DMS153 (cell line): Measurements from ENCODE around the gene PRAMEF15.
"Not testable (repeated sequence)": the region's sequence is repeated elsewhere in the genome, so short reads cannot be mapped to it uniquely, and the experiment has no call there.

Experiments used
- DNase-seq: peaks from one replicate; lab custom pipeline; 2025; lab: John Stamatoyannopoulos, UW

The PRAMEF15 gene

DNA sequence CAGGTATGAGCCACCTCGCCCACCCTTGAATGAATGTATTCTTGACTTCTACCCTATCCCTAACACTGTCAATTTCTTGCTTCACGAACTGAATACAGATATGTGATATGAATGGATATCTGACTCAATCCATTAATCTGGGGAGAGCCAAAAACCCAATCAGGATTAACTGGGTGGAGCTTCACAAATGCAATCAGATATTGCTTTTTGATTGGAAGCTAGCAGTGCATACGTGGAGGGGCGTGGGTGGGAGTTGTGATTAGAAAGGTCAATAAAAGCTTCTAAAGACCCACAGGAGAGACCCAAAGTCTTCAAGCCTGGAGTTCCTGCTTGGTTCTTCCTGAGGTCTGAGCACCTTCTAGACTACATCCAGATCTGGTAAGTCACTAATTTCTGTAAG lies at the start of gene PRAMEF15:
Gene PRAMEF15, plus strand, starts transcription at position 301 of the 400 bp plus-strand sequence. CDS start 2,827 bp downstream, outside the sequence.
- DNase-seq, result not testable (repeated sequence)

DNA sequence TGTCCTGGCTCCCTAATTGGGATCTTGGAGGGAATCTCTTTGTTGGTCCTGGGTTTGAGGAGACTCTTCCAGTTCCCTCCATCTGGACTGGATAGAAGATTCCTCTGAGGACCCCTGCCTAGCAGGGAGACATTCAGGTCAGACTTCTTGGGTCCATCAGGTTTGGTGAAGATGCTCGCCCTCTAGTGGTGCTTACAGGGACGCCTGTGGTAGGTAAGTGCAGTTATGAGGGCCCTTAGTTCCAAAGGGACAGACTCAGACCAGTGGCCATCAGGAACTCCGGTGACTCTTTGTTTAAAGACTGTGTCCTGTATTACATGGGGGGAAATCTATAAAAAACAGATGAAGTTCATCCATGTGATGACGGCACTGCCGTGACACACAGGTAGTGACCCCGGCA lies 38.4 kb upstream of the PRAMEF15 start:
- not testable (repeated sequence) for DNase-seq

DNA sequence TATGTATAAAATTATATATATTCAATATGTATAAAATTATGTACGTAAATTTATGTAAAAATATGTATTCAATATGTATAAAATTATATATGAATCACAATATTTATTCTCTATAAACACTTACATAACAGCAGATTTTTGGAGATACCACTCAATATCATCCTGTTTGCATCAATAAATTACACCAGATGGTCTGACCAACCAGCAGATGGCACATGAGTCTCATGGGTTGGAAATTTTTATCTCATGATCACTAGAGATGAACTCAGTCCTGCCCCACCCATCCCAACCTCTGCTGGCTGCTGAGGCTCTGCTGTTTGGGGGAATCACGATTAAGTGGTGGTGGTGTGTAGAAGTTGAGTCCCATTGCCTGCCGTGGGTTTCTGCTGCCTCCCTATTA lies 35.8 kb upstream of the PRAMEF15 start:
- DNase-seq, result not testable (repeated sequence)

DNA sequence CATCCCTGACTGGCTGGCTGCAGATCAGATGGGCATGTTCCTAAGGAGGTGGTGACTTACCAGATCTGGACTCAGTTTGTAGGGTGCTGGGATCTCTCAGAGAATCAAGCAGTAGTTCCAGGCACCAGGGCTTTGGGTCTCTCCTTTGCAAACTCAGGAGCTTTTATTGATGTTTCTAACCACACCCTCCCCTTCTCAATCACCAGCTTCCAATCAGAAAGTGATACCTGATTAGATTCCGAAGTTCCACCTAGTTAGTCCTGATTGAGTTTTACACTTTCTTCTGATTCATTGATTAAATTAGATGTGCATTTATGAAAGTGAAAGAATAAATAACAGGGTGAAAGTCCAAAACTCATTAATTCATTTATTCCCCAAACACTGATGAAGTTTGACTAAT lies 30.3 kb upstream of the PRAMEF15 start, which contains the start of gene PRAMEF8:
Gene PRAMEF8, minus strand, starts transcription at position 101 of the 400 bp plus-strand sequence. CDS start 1,046 bp downstream, outside the sequence.
- DNase-seq, result not testable (repeated sequence)

DNA sequence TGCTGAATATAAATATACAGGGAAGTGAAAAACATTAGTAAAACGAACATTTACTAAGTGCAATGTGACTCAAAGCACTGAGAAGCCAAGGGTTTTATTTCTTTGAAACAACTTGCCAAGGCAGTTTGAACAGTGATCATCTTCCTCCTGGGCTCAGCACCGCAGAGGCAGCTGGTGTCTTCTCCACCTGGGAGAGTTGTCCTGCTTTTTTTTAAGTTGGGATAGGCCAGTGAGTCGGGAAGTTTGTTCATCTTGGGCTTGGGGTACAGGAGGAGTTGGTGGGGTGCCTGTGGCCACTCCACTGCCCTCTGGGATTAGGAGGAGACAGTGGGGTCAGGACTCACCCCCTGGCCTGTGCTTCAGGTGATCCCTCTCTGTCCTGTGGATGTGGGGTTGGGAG lies 26.4 kb upstream of the PRAMEF15 start:
- DNase-seq, result not testable (repeated sequence)

DNA sequence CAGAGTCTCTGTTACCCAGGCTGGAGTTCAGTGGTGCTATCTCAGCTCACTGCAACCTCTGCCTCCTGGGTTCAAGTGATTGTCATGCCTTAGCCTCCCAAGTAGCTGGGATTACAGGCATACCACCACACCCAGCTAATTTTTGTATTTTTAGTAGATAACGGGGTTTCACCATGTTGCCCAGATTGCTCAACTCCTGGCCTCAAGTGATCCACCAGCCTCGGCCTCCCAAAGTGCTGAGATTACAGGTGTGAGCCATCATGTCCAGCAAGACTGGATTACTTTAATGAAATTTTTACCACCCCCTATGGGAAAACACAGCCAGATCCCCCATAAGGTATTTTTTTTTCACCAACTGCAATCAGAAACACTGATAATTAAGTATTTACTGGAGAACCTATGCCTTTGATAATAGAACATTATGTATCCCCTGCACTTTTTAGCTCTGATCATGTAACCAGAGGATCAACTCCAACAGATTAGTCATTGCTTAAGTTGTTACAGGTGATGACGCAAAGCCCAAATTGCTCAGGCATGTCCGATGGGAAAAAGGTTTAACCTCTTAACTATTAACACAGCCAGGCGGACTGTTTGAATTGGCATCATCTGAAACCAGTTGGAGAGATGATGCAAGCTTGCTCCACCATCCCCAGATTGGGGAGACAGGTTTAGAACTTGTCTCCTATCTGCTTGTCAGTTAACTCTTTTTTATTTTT lies 18.0 kb upstream of the PRAMEF15 start:
- not testable (repeated sequence) for DNase-seq

DNA sequence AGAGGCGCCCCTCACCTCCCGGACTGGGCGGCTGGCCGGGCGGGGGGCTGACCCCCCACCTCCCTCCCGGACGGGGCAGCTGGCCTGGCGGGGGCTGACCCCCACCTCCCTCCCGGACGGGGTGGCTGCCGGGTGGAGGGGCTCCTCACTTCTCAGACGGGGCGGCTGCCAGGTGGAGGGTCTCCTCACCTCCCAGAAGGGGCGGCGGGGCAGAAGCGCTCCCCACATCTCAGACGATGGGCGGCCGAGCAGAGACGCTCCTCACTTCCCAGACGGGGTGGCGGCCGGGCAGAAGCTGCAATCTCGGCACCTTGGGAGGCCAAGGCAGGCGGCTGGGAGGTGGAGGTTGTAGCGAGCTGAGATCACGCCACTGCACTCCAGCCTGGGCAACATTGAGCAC lies 16.7 kb upstream of the PRAMEF15 start:
- DNase-seq, result not testable (repeated sequence)

DNA sequence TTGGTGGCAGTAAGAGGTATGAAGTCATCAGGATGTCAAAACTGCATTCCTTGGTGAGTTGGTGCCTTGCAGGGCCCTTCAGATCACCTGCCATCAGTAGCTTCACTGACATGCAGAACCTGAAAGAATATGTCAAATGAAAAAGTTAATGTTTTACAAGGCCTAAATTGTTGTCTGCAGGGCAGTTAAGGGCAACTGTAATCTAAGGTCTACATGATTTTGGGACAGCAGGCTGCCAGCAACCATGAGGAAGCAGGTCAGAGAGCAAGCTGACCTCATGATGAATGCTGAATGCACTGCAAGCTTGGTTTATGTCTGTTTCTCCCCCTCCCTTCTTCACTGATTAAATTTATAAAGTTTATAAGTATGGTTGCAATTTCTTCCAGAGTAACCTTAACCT lies 13.2 kb upstream of the PRAMEF15 start:
- DNase-seq, result not testable (repeated sequence)

DNA sequence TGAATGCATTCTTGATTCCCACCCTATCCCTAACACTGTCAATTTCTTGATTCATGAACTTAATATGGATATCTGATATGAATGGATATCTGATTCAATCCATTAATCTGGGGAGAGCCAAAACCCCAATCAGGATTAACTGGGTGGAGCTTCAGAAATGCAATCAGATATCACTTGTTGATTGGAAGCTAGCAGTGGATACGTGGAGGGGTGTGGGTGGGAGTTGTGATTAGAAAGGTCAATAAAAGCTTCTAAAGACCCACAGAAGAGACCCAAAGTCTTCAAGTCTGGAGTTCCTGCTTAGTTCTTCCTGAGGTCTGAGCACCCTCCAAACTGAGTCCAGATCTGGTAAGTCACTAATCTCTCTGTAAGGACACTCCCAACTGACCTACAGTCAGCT lies 12.1 kb upstream of the PRAMEF15 start, which contains the start of gene PRAMEF33:
Gene PRAMEF33, plus strand, starts transcription at position 301 of the 400 bp plus-strand sequence. CDS start 2,416 bp downstream, outside the sequence.
- DNase-seq, result not testable (repeated sequence)

DNA sequence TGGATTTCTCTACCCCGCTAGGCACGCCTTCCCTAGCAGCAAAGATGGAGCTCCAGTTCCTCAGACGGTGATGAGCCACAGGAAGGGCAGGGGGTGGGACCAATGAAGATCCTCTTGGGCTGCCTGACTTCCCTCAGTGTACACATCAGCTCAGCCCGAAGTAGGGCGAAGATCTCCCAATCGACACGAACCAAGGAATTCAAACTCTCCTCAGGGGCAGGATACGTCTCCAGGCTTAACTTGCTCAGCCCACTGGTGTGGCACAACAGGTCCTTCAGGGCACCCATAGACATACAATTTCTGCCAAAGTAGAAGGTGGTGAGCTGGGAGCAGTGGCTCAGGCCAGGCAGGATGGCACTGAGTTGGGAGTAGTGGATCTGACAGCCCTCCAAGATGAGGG lies 27.1 kb downstream of the PRAMEF15 start:
- not testable (repeated sequence) for DNase-seq

DNA sequence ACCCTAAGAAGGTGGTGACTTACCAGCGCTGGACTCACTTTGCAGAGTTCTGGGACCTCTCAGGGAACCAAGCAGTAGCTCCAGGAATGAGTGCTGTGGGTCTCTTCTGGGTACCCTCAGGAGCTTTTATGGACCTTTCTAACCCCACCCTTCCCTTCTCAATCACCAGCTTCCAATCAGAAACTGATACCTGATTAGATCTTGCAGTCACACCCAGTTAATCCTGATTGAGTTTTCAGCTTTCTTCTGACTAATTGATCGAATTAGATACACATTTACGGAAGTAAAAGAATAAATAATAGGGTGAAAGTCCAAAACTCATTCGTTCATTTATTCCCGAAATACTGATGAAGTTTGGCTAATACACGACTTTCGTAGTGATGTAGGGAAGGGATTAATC lies 31.7 kb downstream of the PRAMEF15 start, which contains the start of gene PRAMEF14:
Gene PRAMEF14, minus strand, starts transcription at position 101 of the 400 bp plus-strand sequence. CDS start 1,820 bp downstream, outside the sequence.
- not testable (repeated sequence) for DNase-seq

DNA sequence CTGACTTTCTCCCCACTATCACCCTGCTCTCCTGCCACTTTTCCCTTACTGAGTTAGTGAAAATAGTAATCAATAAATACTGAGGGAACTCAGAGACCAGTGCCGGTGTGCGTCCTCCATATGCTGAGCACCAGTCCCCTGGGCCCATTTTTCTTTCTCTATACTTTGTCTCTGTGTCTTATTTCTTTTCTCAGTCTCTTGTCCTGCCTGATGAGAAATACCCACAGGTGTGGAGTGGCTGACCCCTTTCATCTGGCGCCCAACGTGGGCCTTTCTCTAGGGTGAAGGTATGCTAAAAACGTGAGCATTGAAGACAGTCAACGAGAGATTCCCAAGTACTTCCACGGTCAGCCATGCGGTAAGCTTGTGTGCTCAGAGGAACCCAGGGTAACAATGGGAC lies 38.1 kb downstream of the PRAMEF15 start:
- DNase-seq, result not testable (repeated sequence)

DNA sequence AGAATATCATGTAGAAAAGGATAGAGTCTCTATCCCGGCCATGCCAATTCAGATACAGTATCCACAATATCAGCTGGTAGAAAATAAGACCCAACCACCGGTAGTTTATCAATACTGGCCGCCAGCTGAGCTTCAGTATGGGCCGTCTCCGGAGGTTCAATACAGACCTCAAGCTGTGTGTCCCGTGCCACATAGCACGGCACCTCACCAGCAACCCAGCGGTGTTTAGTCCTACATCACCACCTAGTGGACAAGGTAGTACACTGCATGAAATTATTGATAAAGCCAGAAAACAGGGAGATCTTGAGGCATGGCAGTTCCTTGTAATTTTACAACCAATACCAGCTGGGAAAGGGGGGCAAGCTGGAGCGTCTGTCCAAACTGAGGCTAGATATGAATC lies 39.1 kb downstream of the PRAMEF15 start:
- not testable (repeated sequence) for DNase-seq

DNA sequence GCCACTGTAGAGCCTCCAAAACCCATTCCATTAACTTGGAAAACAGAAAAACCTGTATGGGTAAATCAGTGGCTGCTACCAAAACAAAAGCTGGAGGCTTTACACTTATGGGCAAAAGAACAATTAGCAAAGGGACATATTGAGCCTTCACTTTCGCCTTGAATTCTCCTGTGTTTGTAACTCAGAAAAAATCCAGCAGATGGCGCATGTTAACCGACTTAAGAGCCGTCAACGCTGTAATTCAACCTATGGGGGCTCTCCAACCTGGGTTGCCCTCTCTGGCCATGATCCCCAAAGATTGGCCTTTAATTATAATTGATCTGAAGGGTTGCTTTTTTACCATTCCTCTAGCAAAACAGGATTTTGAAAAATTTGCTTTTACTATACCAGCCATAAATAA lies 41.4 kb downstream of the PRAMEF15 start:
- peak; percentile 6 for DNase-seq

DNA sequence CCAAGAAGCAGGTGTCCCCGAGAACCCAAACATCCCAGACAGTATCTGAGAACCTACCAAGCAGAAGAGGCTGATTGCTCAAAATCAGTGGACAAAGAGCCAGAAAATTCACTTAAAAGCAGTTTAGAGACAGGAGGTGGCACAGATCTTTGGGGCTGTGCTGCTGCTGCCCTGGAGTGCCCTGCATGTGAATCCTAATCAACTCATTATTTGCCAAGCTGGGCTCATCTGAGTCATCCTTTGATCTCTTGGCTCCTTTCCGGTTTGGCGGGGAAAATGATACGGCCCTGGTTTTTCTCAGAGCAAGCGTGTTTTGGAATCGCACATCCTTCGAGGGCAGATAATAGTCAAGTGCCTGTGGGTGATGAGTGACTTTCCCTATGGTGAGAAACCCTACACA lies 47.0 kb downstream of the PRAMEF15 start:
- not testable (repeated sequence) for DNase-seq

DNA sequence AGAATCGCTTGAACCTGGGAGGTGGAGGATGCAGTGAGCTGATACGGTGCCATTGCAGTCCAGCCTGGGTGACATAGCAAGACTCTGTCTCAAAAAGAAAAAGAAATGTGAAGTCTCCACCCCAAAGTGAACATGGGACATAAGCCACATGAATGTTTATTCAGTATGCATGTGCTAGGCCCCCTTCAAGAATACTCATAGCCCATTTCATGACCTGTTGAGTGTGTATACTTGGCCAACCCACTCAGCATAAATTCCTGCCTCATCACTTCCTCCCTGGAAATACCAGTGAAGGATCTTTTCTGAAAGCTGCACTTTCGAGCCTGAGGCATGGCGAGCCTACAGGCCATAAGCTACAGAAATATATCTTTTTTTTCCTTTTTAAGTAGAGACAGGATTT lies 49.5 kb downstream of the PRAMEF15 start:
- DNase-seq, result not testable (repeated sequence)

DNA sequence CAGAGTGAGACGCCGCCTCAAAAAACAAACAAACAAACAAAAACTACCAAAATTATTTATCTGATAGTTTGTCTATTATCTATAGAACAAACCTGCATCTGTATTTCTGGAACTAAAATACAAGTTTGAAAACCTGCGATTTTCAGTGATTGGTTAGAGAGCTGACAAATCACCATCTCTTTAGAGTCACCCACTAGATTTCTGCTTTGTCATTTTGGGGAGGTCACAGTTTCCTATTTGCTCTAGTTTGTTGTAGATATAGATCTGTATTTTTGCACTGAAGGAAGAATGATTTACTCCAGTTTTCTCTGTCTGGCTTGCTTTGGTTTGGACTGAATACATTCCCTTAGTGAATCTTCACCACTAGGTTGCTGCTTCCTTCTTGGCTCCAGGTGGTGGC lies 51.2 kb downstream of the PRAMEF15 start:
- not testable (repeated sequence) for DNase-seq

DNA sequence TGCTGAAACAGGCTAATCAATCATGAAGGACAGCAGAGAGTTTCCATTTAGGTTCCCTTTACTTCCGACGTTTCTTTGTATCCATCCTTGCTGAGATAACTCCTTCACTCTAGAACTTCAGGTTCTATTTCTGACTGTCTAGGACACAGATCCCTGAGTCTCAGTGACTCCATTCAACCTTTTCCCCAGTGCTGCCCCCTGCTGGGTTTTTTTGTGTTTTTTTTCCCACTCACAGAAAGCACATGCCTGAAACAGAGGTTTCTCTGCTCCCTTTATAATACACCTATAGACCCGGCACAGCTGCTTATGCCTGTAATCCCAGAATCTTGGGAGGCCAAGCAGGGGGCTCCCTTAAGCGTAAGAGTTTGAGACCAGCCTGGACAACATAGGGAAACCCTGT lies 53.2 kb downstream of the PRAMEF15 start:
- DNase-seq, result not testable (repeated sequence)
